Measurements from ENCODE around the gene LIM2.

Gene LIM2

DNA sequence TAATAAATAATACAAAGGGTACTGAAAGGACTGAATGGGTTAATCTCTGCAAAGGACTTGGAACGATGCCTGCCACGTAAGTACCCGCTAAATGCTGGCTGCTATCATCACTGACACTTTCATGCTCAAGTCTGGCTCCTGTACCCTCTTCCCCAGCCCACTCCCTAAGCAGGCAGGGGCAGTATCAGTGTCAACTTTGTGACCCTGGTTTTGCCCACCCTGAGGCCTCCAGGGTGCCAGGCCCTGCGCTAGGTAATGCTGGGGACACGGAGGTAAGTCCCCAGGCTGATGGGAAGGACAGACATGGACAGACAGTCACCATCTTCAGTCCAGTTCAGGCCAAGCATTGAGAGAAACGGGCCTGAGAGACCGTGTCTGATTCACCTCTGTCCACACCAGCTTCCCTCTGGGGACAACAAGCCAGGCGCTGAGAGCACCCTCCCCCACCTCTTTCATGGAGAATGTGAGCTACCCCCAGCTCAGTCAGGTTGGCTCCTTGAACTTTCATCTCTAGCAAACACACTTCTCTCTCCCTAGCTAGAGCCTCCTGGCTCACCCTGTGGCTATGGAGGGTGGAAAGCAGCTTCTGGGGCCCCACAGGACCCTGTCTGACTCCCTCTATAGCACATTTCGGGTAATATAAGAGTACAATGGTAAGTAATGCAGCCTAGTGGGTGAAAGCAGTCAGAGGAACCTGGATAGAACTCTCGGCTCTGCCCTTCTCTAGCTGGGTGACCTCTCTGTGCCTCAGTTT is 22.4 kb downstream of the LIM2 start:
- DNase-seq = peak; percentile 54

- DNase-seq = no peak
Measured at GRCh38 chr19:51364200-51365106, 23.3 kb downstream of the LIM2 start.

DNA sequence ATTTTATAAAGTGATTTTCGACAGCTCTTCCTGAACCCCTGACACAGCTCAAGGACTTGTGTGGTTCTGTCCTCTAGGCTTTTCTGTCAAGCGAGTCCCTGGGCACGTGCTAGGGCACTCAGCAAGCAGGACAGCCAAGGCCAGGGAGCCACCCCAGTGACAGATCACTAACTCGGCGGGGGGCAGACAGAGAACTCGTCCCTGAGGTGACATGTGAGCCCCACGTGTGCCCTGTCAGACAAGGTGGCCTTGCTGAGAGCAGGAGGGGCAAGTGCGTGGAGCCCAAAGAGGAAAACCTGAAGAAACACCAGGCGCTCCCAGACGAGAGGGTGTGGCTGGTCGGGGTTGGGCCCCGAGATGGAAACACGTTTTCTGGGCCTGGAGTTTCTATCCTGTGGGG is 26.5 kb downstream of the LIM2 start:
- no peak for DNase-seq

DNA sequence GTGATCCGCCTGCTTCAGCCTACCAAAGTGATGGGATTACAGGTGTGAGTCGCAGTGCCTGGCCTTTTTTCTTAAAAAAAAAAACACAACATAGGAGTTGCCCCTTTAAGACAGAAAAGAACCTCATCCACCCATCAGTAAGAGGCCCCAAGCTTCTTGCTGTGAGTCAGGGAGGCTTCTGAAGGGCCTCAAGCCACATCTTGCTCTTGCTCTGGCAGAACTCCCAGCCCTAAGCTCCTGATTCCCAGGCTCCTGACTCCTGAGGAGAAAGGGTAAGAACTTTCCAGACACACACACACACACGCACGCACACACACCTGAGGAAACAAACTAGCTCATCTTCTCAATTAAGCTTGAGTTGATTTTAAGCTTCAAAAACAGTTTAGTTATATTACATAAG is 28.5 kb downstream of the LIM2 start:
- no peak for DNase-seq

DNA sequence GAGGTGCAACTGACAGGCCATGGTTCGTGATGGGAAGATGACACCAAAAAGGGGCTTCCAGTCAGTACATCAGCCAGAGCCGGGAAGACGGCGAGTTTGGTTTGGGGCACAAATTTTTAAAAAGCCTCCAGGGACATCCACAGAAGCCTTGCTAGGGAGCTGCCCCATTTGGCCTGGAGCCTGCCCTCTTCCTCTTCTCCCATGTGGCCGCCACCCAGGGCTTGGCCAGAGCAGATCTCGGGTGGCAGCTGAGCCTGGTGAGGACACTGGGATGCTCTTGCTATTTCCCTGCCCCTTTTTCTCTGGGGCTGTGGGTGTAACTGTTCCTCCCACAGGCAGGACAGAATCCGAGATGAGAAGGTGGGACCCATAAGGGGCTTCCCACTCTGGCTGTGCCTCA is 29.8 kb downstream of the LIM2 start:
- no peak for DNase-seq

- DNase-seq = no peak
Measured at GRCh38 chr19:51356159-51356801, 31.5 kb downstream of the LIM2 start.

DNA sequence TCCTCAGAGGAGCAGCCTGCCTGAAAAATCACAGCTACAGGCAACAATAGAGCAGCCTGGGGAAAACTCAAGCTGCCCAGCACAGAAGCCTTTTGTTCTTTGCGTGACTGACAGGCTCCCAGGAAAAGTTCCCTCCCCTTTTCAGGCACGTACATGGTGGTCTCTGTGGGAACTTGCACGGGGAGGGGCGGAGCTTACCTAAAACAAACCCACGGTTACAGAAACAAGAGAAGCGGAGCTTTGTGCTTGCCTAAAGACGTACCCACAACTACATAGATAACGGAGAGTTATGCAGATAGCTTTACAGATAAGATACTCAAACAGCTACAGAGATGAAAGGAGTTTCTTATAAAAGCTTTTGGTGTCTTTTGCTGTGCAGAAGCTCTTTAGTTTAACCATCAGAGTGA is 33.0 kb downstream of the LIM2 start:
- DNase-seq = peak; percentile 71

GRCh38 chr19:51354103-51354741 is 33.6 kb downstream of the LIM2 start:
- no peak for DNase-seq

GRCh38 chr19:51352783-51353360 is 34.9 kb downstream of the LIM2 start:
- DNase-seq = no peak

- no peak for DNase-seq
Measured at GRCh38 chr19:51351266-51351990, 36.3 kb downstream of the LIM2 start.

- DNase-seq = no peak
Measured at GRCh38 chr19:51347209-51347928, 40.4 kb downstream of the LIM2 start.

GRCh38 chr19:51346742-51347141 is 41.0 kb downstream of the LIM2 start:
- no peak for DNase-seq

DNA sequence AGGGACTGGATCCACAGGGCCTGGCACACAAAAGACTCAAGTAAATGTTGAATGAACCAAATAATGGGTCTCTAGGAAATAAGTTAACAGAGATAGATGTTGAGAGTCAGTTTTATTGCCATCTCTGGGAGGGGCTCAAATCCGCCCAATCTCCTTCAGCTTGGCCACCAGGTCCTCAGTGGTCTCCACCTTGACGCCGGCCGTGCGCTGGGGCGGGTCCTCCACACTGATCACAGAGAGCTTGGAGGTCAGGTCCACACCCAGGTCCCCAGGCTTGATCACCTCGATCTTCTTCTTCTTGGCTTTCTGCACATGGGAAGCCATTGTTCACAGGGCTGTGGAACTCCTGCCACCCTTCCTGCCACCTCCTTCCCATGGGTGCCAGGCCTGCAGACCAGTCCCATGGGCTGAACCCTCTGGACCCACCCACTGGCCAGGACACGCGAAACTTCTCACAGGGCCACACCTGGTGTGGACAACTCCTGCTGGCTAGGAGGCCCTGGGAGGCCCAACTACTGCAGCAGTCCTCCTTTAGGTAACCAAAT is 42.6 kb downstream of the LIM2 start:
- no peak for DNase-seq

GRCh38 chr19:51342631-51343569 is 44.9 kb downstream of the LIM2 start:
- no peak for DNase-seq

GRCh38 chr19:51341976-51342580 is 45.7 kb downstream of the LIM2 start, which contains the start of gene VSIG10L:
VSIG10L (minus strand) TSS chr19:51342139; CDS start chr19:51342124, 15 bp downstream.
- DNase-seq = no peak

- no peak for DNase-seq
Measured at GRCh38 chr19:51341066-51341465, 46.7 kb downstream of the LIM2 start.

- DNase-seq = peak; percentile 99
Measured at GRCh38 chr19:51339687-51340656, 47.8 kb downstream of the LIM2 start.

GRCh38 chr19:51339313-51339686 is 48.5 kb downstream of the LIM2 start:
- no peak for DNase-seq

Measured in stimulated activated CD8-positive, alpha-beta memory T cell treated with anti-CD3 and anti-CD28 coated beads, Interleukin-4, amount 100 ng/mL, for 48 hours (primary cell).